ENCODE measurements around the gene CHAT.

The CHAT gene

DNA sequence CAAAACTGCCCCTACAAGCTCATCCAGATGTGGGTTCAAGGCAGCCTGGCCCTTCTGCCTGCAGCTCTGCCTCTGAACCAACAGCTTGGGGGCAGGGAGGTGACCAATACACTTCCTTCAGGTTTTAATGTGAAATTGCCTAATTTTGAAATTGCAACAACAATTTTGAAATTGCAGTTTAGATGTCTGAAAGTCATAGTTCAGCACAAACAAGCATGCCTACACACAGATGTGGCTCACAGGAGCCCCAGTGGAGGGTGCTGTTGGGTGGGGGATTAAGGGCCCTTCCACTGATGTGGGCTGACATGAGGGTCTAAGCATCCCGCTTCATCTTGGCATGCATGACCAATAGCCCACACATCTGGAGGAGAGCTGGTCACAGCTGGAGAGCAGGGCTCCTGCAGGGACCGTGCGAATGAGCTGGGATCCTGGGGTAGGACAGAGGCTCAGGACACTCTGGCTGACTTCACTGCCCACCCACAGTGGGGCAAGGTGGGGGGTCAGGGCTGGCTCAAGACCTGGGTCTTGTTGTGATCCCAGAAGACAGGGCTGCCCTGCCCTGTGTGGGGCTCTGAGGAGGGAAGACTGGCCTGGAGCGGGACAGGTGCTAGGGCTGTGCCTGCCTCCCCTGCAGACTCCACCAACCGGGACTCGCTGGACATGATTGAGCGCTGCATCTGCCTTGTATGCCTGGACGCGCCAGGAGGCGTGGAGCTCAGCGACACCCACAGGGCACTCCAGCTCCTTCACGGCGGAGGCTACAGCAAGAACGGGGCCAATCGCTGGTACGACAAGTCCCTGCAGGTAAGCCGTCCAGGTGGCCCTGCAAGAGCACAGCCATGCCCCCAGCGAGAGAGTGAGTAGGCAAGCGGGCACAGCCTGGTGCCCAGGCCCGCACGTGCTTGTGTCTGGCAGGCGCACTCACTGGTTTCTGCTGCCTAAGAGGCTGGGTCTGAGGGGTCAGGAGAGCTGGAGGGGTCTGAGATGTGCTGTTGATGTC is 32.3 kb downstream of the CHAT start:
- DNase-seq (no peak), ATAC-seq (no peak)
- H3K9me3 Mint-ChIP-seq, result no peaks in the 10 kb centered on the region
- peaks cover 21% of the 10 kb centered on the region for H3K4me1 Mint-ChIP-seq
- no peak overlapping the region for H3K27ac Mint-ChIP-seq
- H3K4me3 Mint-ChIP-seq, result no peak overlapping the region
- H3K36me3 Mint-ChIP-seq (ENCODE audit: low read depth), result no peaks in the 10 kb centered on the region
- H3K27me3 Mint-ChIP-seq, result peaks cover 5% of the 10 kb centered on the region

DNA sequence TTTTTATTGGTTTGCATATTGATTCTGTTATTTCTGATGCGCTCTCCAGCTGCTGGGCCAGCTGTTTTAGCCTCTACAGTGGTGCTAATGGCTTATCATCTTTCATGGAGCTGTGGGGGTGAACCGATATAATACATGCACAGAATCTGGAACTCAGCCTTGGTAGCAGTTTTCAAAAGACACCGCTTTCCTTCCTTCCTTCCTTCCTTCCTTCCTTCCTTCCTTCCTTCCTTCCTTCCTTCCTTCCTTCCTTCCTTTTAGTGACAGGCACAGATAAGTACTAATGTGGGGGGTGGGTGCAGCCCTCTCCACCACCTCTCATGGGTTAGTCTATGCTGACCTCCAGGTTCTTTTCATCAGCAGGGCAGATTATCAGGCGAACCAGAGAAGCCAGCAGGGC is 33.7 kb downstream of the CHAT start:
- ATAC-seq, result no peak
- Mint-ChIP-seq H3K27me3 (peaks cover 4% of the 10 kb centered on the region), H3K9me3 (no peaks in the 10 kb centered on the region), H3K4me1 (peaks cover 21% of the 10 kb centered on the region), H3K4me3 (no peak overlapping the region), H3K27ac (no peak overlapping the region), H3K36me3 (ENCODE audit: low read depth) (no peaks in the 10 kb centered on the region)
- no peak for DNase-seq

DNA sequence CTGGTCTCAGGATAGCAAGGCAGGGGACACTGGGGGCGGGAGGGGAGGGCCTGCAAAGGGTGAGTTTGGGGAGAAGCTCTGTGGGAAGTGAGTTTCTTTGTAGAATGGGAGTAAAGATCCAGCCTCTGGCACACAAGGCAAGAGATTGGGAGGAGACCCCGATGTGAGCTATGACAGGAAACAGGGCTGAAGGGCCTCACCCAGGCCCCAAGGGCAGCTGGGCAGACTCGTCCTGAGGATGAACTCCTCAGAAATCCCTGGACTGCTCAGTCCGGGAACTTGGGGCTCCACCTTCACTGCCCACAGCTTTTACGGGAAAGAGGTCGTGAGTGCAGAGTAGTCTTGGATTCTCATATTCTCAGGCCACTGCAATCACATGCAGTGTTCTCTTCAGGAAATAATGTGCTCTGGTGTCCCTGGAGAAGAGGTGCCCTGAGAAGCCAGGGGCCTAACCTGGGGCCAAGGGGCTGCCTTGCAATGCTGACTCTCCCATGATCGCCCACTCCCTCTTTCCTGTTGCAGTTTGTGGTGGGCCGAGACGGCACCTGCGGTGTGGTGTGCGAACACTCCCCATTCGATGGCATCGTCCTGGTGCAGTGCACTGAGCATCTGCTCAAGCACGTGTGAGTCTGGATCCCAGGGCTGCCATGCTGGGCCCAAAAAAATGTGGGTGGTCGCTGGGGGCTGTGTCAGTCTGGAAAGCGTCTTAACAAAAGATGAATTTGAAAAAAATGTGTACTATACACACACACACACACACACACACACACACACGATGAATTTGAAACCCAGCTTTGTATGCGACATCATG is 34.4 kb downstream of the CHAT start:
- Mint-ChIP-seq H3K9me3 (no peaks in the 10 kb centered on the region), H3K36me3 (ENCODE audit: low read depth) (no peaks in the 10 kb centered on the region), H3K4me1 (peaks cover 21% of the 10 kb centered on the region), H3K27me3 (peaks cover 7% of the 10 kb centered on the region), H3K27ac (no peak overlapping the region), H3K4me3 (no peak overlapping the region)
- no peak for DNase-seq
- no peak for ATAC-seq

DNA sequence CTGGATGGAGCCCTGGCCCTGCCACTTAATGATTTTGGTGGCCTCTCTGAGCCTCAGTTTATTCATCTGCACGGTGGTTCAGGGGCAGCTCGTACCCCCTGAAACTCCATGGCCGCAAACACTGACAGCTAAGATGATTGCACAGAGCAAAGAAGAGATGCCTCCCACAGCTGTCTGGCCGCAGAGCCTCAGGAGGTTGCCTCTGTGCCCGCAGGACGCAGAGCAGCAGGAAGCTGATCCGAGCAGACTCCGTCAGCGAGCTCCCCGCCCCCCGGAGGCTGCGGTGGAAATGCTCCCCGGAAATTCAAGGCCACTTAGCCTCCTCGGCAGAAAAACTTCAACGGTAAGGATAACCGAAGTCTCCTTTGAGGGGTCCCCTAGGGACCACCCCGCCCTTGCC is 35.5 kb downstream of the CHAT start:
- Mint-ChIP-seq H3K4me3 (no peak overlapping the region), H3K36me3 (ENCODE audit: low read depth) (no peaks in the 10 kb centered on the region), H3K27me3 (peaks cover 7% of the 10 kb centered on the region), H3K27ac (no peak overlapping the region), H3K9me3 (no peaks in the 10 kb centered on the region), H3K4me1 (peaks cover 21% of the 10 kb centered on the region)
- peak; percentile 59 for DNase-seq
- peak; percentile 69 for ATAC-seq

DNA sequence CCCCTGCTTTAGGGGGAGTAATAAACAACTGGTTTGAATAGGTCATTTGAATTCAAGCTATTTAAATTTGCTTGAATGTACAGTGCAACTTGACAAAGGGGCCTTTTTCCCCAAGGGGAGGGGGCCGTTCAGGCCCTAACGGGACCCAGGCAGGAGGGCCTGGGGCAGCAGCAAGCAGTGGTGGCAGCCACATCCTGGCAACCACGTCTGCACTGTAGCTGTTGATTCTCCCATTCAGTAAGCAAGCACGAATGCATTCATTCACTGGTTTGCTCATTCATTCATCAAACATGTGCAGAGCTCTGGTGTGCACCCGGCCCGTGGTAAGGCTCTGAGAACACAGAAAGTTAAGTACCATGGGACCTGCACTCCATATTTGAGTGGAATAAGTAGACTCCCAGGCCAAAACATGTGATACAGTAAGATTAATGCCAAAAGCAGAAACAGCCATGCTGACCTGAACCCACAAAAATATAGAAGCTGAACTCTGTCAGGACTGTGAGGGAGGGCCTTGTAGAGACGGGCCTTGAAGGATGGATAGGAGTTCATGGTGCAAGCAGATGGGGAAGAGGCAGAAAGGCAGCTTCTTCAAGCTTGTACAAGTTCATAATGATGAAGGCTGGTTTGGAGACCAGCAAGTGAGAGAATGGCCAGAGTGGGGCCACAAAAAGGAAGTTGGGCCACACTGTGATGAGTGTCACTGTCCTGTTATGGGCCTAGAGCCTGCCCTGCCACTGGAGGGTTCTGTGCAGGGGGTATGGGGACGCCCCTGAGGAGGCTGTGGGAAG is 36.3 kb downstream of the CHAT start:
- no peak for ATAC-seq
- H3K27me3 Mint-ChIP-seq, result peaks cover 7% of the 10 kb centered on the region
- no peaks in the 10 kb centered on the region for H3K36me3 Mint-ChIP-seq (ENCODE audit: low read depth)
- DNase-seq, result no peak
- H3K27ac Mint-ChIP-seq, result no peak overlapping the region
- H3K4me3 Mint-ChIP-seq, result no peak overlapping the region
- no peaks in the 10 kb centered on the region for H3K9me3 Mint-ChIP-seq
- H3K4me1 Mint-ChIP-seq, result peaks cover 21% of the 10 kb centered on the region

DNA sequence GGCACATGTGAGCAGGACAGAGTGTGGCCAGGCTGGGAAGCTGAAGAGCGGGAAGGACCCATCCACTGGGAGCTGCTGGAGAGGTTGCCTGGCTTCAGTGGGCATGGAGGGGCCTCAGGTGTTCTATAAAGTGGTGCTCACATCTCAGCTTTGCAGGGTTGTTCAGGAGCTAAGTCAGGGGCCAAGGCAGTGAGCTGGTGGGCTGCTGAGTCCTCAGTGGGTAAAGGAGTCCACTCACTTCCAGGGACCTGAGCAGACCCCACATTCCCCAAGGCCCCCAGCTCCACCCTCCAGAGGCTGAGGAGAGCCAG is 36.8 kb downstream of the CHAT start:
- DNase-seq (no peak), ATAC-seq (no peak)
- no peaks in the 10 kb centered on the region for H3K9me3 Mint-ChIP-seq
- no peak overlapping the region for H3K4me3 Mint-ChIP-seq
- H3K27ac Mint-ChIP-seq, result no peak overlapping the region
- peaks cover 7% of the 10 kb centered on the region for H3K27me3 Mint-ChIP-seq
- H3K36me3 Mint-ChIP-seq (ENCODE audit: low read depth), result no peaks in the 10 kb centered on the region
- peaks cover 21% of the 10 kb centered on the region for H3K4me1 Mint-ChIP-seq

DNA sequence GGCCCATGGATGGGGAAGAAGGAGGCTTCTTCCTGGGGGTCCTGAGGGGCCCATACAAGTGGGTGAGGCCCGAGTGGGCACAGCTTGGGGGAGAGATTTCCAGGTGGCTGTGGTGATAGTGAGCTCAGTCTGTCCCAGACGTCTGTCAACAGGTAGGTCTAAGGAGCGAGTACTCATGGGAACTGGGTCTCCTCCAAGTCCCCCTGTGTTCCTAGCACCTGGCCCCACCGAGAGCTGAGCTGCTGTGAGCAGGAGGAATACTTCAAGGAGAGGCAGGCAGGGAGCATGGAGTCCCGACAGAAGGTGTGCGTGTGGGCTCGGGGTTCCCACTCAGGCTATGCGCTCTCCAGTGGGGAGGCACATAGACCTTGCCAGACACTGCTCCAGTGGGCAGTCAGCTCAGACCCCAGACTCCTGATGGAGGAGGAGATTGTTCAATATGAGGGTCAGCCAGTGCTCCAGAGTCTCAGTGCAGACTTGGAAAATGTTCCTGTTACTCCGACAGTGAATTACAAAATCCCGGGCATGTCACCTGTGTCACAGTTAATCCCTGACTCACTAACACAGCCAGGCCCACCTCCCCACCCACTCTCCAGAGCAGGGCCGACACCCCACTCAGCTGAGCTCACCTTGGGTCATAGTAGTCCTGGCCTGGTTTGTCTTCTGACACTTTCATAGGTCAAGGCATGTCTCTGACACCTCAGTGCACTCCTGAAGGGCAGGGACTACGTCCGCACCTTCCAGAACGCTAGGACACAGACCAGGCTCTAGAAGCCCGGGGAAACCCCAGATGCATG is 37.4 kb downstream of the CHAT start:
- DNase-seq (no peak), ATAC-seq (no peak)
- Mint-ChIP-seq H3K36me3 (ENCODE audit: low read depth) (no peaks in the 10 kb centered on the region), H3K4me3 (no peak overlapping the region), H3K27ac (no peak overlapping the region), H3K27me3 (peaks cover 7% of the 10 kb centered on the region), H3K4me1 (peaks cover 21% of the 10 kb centered on the region), H3K9me3 (no peaks in the 10 kb centered on the region)

DNA sequence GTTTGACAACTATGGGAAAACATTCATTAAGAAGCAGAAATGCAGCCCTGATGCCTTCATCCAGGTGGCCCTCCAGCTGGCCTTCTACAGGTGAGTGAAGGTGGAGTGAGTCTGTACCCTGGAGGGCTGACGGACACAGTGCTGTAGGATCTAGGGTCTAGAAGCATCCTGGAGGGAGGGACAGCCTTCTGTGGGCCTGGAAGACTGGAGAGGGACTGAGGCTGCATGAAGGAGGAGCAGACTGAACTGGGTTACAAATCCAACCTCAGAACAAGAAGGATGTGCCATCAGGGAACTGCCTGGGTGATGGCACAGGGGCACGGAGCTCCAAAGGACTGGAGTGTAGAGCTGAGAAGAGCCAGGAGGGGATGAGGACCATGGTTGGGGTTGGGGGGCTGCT is 38.1 kb downstream of the CHAT start:
- Mint-ChIP-seq H3K4me1 (peaks cover 21% of the 10 kb centered on the region), H3K36me3 (ENCODE audit: low read depth) (no peaks in the 10 kb centered on the region), H3K27ac (no peak overlapping the region), H3K4me3 (no peak overlapping the region), H3K27me3 (peaks cover 7% of the 10 kb centered on the region), H3K9me3 (no peaks in the 10 kb centered on the region)
- DNase-seq, result no peak
- no peak for ATAC-seq

DNA sequence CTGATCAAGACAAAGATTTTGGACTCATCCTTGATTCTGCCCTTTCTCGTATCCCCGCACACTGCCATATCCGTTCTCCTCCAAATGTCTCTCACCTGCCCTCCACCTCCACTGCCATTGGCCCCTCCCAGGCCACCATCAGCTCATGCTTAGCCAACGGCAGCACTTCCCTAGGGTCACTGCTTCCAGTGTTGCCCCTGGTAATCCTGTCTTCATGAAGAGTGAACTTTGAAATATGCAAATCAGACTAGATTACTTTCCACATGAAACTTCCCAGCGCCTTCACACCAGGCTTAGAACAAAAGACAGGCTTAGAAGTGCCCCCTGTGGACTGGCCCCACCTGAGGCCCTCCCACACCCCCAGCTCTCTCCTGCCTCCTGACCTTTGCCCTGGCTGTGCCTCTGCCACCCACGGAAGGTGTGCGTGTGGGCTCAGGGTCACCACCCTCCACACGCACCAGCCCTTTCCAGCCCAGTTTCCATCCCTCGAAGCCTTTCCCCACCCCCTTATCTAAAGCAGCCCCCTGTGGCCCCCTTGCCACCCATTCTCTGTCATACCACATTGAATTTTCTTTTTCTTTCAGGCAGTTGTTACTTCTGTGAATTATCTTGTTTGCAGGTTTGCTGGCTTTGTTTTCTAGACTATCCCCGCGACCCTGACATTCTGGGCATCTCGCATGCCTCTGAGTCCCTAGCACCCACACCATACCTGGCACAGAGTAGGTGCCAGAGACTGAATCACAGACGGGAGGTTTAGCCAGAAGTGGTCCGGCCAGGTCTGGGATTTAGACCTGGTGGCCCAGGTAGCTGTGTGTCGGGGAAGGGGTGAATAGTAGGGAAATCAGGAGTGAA is 38.8 kb downstream of the CHAT start:
- Mint-ChIP-seq H3K36me3 (ENCODE audit: low read depth) (no peaks in the 10 kb centered on the region), H3K27me3 (peaks cover 7% of the 10 kb centered on the region), H3K4me1 (peaks cover 21% of the 10 kb centered on the region), H3K4me3 (no peak overlapping the region), H3K9me3 (no peaks in the 10 kb centered on the region), H3K27ac (no peak overlapping the region)
- no peak for ATAC-seq
- no peak for DNase-seq

DNA sequence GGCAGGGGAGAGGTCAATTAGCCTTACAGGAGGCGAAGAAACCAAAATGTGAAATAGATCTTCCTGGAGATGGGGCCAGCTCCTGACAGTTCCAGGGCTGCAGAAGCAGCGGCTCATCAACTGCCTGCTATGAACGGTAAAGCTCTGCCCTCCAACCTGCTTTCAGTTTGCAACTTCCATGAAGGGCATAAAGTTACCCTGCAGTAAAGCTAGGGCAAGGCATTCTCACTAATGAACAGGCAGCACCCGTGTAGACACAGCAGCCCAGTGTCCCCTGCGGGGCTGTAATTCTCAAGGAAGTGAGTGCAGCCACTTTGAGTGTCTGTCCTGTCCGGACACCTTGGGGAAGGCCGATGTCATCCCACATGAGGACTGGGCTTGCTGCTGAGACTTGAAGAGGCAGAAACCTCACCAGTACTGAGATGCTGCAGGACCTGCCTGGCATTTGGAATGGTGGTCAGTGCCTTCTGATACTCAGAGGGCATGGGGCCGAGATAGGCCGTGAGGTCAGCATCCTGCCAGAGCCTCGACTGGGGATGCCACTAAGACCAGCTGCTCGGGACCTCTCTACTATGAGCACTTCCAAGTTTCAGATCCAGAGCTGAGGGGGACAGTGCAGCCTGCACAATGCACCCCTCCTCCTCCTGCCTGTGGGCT is 39.6 kb downstream of the CHAT start:
- H3K9me3 Mint-ChIP-seq, result no peaks in the 10 kb centered on the region
- peaks cover 6% of the 10 kb centered on the region for H3K27me3 Mint-ChIP-seq
- DNase-seq, result no peak
- no peak overlapping the region for H3K27ac Mint-ChIP-seq
- no peaks in the 10 kb centered on the region for H3K36me3 Mint-ChIP-seq (ENCODE audit: low read depth)
- H3K4me1 Mint-ChIP-seq, result peaks cover 17% of the 10 kb centered on the region
- ATAC-seq, result no peak
- H3K4me3 Mint-ChIP-seq, result no peak overlapping the region

DNA sequence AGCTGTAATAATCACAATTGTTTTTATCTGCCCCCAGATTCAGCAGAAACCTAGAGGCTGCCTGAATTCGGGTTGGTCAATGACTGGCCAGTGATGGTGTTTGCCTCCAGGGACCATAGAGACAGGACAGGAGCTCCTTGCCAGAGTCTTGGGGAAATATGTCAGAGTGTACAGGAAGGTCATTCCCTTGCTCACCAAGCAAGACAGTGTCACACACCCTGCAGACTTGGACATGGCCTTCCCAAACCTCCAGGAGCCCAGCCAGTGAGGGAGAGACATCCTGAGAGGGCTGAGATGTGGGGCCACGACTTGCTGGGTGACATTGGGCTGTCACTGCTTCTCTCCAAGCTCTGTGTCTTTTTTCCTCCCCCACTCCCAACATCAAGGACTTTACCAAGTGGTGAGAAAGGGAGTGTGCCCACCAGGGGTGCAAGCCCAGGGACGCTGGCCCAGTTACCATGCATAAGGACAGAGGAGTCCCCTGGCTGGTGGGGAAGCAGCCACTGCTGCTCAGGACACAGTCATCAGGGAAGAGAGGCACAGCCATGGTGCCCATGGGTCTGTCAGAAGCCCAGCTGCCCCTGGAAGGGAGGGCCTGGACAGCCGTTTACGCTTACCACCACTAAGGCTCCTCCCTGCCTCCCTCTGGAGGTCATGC is 40.3 kb downstream of the CHAT start:
- DNase-seq (no peak), ATAC-seq (no peak)
- H3K36me3 Mint-ChIP-seq (ENCODE audit: low read depth), result no peaks in the 10 kb centered on the region
- H3K4me3 Mint-ChIP-seq, result no peak overlapping the region
- H3K9me3 Mint-ChIP-seq, result peaks cover 6% of the 10 kb centered on the region
- peaks cover 11% of the 10 kb centered on the region for H3K4me1 Mint-ChIP-seq
- no peak overlapping the region for H3K27ac Mint-ChIP-seq
- peaks cover 5% of the 10 kb centered on the region for H3K27me3 Mint-ChIP-seq

DNA sequence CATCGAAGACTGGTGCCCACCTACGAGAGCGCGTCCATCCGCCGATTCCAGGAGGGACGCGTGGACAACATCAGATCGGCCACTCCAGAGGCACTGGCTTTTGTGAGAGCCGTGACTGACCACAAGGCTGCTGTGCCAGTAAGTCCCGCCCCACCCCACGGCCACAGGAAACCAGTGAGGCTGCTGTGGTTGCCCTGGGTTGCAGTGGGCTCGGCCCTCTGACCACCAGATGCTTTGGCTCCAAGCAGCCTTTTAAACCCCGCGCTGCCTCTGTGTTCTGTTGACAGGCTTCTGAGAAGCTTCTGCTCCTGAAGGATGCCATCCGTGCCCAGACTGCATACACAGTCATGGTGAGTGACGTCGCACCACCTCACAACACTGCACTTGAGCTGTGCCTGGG is 41.3 kb downstream of the CHAT start:
- Mint-ChIP-seq H3K9me3 (peaks cover 13% of the 10 kb centered on the region), H3K4me3 (no peak overlapping the region), H3K36me3 (ENCODE audit: low read depth) (no peaks in the 10 kb centered on the region), H3K27ac (no peak overlapping the region), H3K4me1 (peaks cover 2% of the 10 kb centered on the region), H3K27me3 (peaks cover 5% of the 10 kb centered on the region)
- DNase-seq (no peak), ATAC-seq (no peak)
